Upper lobe of right lung (tissue), 1 donor: Measurements from ENCODE around the gene C6orf132. TPM values are rescaled to one million over a fixed set of nuclear protein-coding genes. Genes with fewer than 3 reads are reported as not detected.

Source experiments
- ATAC-seq: fragments of 200-7000 bp; cut with Tn5 transposase; one replicate; pipeline ENCODE4 v1.9.1; 2020; ENCODE audit warnings: mild to moderate bottlenecking, moderate library complexity
- DNase-seq: peaks from one replicate; pipeline ENCODE4 v3.0.0-alpha.2; 2020
- H3K27ac ChIP-seq: fragments of 200-600 bp; one replicate; pipeline ENCODE4 v1.8.0; 2022
- H3K27me3 ChIP-seq: fragments of 200-600 bp; one replicate; pipeline ENCODE4 v1.8.0; 2022; ENCODE audit warnings: mild to moderate bottlenecking
- H3K36me3 ChIP-seq: fragments of 200-600 bp; one replicate; pipeline ENCODE4 v1.8.0; 2022
- H3K4me1 ChIP-seq: fragments of 200-600 bp; one replicate; pipeline ENCODE4 v1.8.0; 2022
- H3K4me3 ChIP-seq: fragments of 200-600 bp; one replicate; pipeline ENCODE4 v1.8.0; 2022; ENCODE audit warnings: mild to moderate bottlenecking
- H3K9me3 ChIP-seq: fragments of 200-600 bp; one replicate; pipeline ENCODE4 v1.8.0; 2022
- intact Hi-C: fragments of 100-400 bp; cut with DNase I; formaldehyde crosslinking; loops from one replicate; pipeline ENCODE4 v1.11.0; 2022
- total RNA-seq: library from RNA; stranded (reverse); fragmentation: NEBNext Ultra II Directional; extraction: Animal tissue kit (Norgen Biotek cat#: 25700); gene quantifications from one replicate; pipeline ENCODE4 v1.2.1, GENCODE V29; 2021
- TF ChIP-seq, protein P1 (sequence below): fragments of 200-600 bp; IDR thresholded peaks from one replicate; pipeline ENCODE4 v1.8.0; 2022; ENCODE audit warnings: antibody characterized with exemption
- donor health status: DM: no; HTN: yes; CAD: no; lungs with severe emphysema.

The C6orf132 gene
- total RNA-seq, 1 donor from 2014 or later: 11.5 TPM

DNA sequence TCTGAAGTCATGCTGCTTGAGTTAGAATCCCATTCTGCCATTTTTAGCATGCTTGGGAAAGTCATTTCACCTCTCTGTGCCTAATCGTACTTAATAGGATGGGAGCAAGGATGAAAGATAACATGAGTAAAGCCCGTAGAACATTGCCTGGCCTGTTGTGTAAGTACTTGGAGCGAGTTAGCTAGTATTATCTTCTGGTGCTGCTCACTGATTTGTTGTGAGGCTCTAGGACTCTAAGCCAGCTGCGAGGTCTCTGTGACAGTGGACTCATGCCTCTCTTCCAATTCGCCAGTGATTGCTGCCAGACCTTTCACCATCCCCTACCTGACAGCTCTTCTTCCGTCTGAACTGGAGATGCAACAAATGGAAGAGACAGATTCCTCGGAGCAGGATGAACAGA lies 74.2 kb downstream of the C6orf132 start:
- no peak overlapping the region for H3K4me3 ChIP-seq
- no peaks in the 10 kb centered on the region for H3K4me1 ChIP-seq
- TF ChIP-seq, protein P1, sequence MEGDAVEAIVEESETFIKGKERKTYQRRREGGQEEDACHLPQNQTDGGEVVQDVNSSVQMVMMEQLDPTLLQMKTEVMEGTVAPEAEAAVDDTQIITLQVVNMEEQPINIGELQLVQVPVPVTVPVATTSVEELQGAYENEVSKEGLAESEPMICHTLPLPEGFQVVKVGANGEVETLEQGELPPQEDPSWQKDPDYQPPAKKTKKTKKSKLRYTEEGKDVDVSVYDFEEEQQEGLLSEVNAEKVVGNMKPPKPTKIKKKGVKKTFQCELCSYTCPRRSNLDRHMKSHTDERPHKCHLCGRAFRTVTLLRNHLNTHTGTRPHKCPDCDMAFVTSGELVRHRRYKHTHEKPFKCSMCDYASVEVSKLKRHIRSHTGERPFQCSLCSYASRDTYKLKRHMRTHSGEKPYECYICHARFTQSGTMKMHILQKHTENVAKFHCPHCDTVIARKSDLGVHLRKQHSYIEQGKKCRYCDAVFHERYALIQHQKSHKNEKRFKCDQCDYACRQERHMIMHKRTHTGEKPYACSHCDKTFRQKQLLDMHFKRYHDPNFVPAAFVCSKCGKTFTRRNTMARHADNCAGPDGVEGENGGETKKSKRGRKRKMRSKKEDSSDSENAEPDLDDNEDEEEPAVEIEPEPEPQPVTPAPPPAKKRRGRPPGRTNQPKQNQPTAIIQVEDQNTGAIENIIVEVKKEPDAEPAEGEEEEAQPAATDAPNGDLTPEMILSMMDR: no peak
- H3K36me3 ChIP-seq: peaks cover 96% of the 10 kb centered on the region
- no peak for ATAC-seq
- intact Hi-C loops: no loop called here
- H3K27me3 ChIP-seq: no peaks in the 10 kb centered on the region
- peak; percentile 7 for DNase-seq
- H3K27ac ChIP-seq: no peak overlapping the region
- no peaks in the 10 kb centered on the region for H3K9me3 ChIP-seq

DNA sequence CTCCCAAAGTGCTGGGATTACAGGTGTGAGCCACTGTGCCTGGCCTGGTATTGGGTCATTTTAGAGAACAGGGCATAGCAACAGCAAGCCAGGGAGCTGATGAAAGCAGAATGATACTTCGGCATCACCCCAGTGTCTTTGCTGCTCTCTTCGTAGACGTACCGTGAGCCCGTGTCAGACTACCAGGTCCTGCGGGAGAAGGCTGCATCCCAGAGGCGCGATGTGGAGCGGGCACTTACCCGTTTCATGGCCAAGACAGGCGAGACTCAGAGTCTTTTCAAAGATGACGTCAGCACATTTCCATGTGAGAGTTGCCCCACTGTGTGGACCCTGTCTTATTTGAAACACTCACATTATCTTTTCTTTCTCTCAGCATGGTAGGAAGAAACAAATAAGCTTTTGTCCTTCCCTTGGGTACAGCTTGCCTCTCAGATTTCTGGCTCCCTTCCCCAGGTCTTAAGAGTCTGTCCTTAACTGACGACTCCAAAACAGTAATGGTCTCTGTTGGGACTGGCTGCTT lies 76.2 kb downstream of the C6orf132 start:
- no peak for ATAC-seq
- no peak for DNase-seq
- peaks cover 96% of the 10 kb centered on the region for H3K36me3 ChIP-seq

DNA sequence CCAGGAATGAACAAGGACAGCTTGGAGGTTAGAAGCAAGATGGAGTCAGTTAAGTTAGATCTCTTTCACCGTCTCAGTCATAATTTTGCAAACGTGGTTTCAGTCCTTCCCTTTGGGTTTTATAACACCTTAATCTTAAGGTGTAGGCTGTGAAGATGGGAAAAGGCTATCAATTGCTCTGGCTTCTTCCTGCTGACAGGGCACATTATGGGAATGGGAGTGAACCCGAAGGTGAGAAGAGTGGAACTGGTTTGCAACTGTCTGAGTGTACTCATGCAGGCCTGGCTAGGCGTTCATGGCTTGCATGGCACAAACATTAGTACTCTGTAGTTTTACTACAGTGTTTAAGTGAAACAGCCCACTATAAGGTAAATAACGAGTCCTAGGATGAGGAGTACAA lies 82.7 kb downstream of the C6orf132 start:
- no peak for ATAC-seq
- intact Hi-C loops: no loop called here
- H3K9me3 ChIP-seq: no peaks in the 10 kb centered on the region
- TF ChIP-seq, protein P1: no peak
- no peaks in the 10 kb centered on the region for H3K27me3 ChIP-seq
- H3K4me1 ChIP-seq: no peaks in the 10 kb centered on the region
- no peak for DNase-seq
- H3K27ac ChIP-seq: no peak overlapping the region
- no peak overlapping the region for H3K4me3 ChIP-seq
- H3K36me3 ChIP-seq: peaks cover 99% of the 10 kb centered on the region

More for the DNA sequence above, 76.2 kb downstream of the C6orf132 start:
- Histone ChIP-seq H3K27me3 (no peaks in the 10 kb centered on the region), H3K4me3 (no peak overlapping the region), H3K4me1 (no peaks in the 10 kb centered on the region), H3K27ac (no peak overlapping the region), H3K9me3 (no peaks in the 10 kb centered on the region)
- TF ChIP-seq, protein P1: no peak
- intact Hi-C loops: no loop called here

DNA sequence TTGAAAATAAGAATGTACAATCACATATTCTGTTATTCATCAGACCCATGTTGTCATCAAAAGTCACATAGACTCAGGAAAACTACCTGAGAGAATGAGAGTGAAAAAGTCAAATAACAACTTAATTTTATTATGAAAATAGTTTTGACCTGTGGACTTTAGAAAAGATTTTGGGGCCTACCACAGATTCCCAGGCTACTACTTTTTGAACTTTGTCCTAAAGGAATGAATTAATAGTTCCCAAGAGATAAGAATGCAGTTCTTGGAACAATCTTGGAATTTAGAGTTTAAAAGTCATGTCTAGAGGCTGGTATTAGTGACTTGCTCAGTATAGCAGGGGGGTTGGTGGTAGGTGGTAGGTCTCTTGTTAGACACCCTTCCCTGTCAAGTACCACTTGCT lies 88.8 kb downstream of the C6orf132 start:
- DNase-seq: no peak
- TF ChIP-seq, protein P1: no peak
- intact Hi-C loops: no loop called here
- H3K9me3 ChIP-seq: no peaks in the 10 kb centered on the region
- H3K27me3 ChIP-seq: no peaks in the 10 kb centered on the region
- peaks cover 32% of the 10 kb centered on the region for H3K4me1 ChIP-seq
- peaks cover 69% of the 10 kb centered on the region for H3K36me3 ChIP-seq
- no peak overlapping the region for H3K4me3 ChIP-seq
- H3K27ac ChIP-seq: no peak overlapping the region
- no peak for ATAC-seq

DNA sequence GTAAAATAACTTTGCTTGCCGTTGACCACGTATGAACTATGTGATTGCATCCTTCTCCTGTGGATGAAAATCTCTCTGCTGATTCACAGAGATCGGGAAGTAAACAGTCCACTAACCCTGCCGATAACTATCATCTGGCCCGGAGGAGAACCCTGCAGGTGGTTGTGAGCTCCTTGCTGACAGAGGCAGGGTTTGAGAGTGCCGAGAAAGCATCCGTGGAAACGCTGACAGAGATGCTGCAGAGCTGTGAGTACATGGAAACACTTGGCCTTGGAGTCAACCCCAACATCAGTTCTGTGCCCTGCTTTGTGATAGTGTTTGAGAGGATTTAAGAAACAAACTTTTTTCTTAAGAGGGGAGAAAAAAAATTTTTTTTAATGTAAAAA lies 91.2 kb downstream of the C6orf132 start:
- Histone ChIP-seq H3K4me1 (peaks cover 47% of the 10 kb centered on the region), H3K9me3 (no peaks in the 10 kb centered on the region), H3K4me3 (peak overlapping the region; percentile 87), H3K27me3 (no peaks in the 10 kb centered on the region), H3K36me3 (peaks cover 46% of the 10 kb centered on the region), H3K27ac (peak overlapping the region; percentile 96)
- DNase-seq (peak; percentile 19), ATAC-seq (no peak)
- intact Hi-C loops: no loop called here
- TF ChIP-seq, protein P1: no peak

Other genes starting within 250 kb of the C6orf132 start
- 2.7 TPM for gene USP49, start 247.2 kb downstream of the C6orf132 start, total RNA-seq
- gene MED20, start 221.5 kb downstream of the C6orf132 start, total RNA-seq: 18.3 TPM
- 11.6 TPM for gene BYSL, start 221.1 kb downstream of the C6orf132 start, total RNA-seq
- gene CCND3, start 200.8 kb downstream of the C6orf132 start, total RNA-seq: 186 TPM
- gene TAF8, start 92.1 kb downstream of the C6orf132 start, total RNA-seq: 31.1 TPM
- gene GUCA1A, start 30.7 kb upstream of the C6orf132 start, total RNA-seq: not detected
- 0.84 TPM for gene GUCA1B, start 52.3 kb upstream of the C6orf132 start, total RNA-seq
- 24.8 TPM for gene MRPS10, start 75.2 kb upstream of the C6orf132 start, total RNA-seq